ENCODE results near the gene LRRIQ1.

- no peak for TF ChIP-seq CTCF (IDR thresholded peaks at IDR 0.05; ENCODE audit: low read length)
- no peak for TF ChIP-seq EZH2 (optimal IDR thresholded peaks at IDR 0.05; ENCODE audit: low read depth, low read length)
- no peak for TF ChIP-seq EZH2phosphoT487 (IDR thresholded peaks at IDR 0.05; ENCODE audit: low read length)
These were observed 94.5 kb downstream of the LRRIQ1 start for GRCh38 chr12:85130646-85131045.
